ENCODE data around the gene MICAL3. TPM values are rescaled to one million over a fixed set of nuclear protein-coding genes. Genes with fewer than 3 reads are reported as not detected.

The MICAL3 gene
- total RNA-seq, 4 donors from 2014 or later: 30.4 to 57.1 (median 37.7) TPM

GRCh38 chr22:17882727-17883126 lies 141.6 kb downstream of the MICAL3 start:
- no peak for TF ChIP-seq EP300 (IDR thresholded peaks at IDR 0.05)
- no peak for TF ChIP-seq POLR2AphosphoS5 (IDR thresholded peaks at IDR 0.05)
- TF ChIP-seq POLR2A (IDR thresholded peaks at IDR 0.05): no peak
- TF ChIP-seq CTCF (IDR thresholded peaks at IDR 0.05): no peak
- Histone ChIP-seq H3K36me3 (peaks cover 41% of the 10 kb centered on the region), H3K27me3 (no peaks in the 10 kb centered on the region), H3K4me1 (peaks cover 10% of the 10 kb centered on the region), H3K27ac (no peak overlapping the region), H3K4me3 (no peak overlapping the region), H3K9me3 (no peaks in the 10 kb centered on the region)
- WGBS: 91% methylated on average over 8 of the region's 8 CpGs
- DNase-seq (ENCODE audit: low spot score in 2 of 2): no peak

DNA sequence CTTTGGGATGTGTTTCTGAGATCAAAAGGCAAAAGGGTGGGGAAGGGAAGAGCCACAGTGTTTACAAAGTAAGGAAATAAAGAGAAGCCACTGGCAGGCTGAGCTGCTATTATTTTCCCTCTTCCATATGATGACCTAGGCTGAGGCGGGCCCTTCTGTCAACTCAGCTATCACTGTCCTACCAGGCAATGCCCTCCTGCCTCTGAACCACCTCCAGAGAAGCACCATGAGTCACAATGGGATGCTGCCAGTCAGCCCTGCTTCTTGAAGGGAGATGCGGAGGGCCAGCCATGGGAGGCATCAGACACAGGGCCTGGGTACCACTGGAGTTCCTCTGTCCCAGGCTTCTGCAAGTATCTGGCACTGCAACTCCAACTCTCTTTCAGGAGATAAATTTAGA lies 142.2 kb downstream of the MICAL3 start:
- H3K4me1 ChIP-seq: peaks cover 10% of the 10 kb centered on the region
- no peaks in the 10 kb centered on the region for H3K9me3 ChIP-seq
- no peaks in the 10 kb centered on the region for H3K27me3 ChIP-seq
- no peak overlapping the region for H3K4me3 ChIP-seq
- WGBS: 88% methylated on average over 2 of the region's 2 CpGs
- H3K36me3 ChIP-seq: peaks cover 36% of the 10 kb centered on the region
- DNase-seq (ENCODE audit: low spot score in 2 of 2): no peak
- no peak for TF ChIP-seq POLR2A (IDR thresholded peaks at IDR 0.05)
- no peak overlapping the region for H3K27ac ChIP-seq

DNA sequence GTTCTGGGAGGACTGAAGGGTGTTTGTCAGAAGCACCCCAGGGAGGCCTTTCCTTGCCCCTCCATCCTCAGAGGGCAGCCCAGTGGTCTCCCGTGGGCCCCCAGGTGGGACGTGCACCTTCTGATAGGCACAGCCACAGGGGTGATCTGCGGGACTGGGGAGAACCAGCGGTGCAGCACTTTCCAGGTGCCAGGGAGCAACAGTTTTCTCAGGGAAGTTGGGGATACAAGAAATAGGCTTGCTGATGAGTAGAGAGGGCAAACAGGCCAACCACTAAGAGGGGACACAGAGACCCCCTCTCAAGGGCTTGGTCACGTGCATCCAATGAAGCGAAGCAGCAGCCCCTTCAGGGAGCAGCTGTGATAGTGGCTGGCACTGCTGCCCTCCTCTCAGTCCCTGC lies 143.0 kb downstream of the MICAL3 start:
- 91% methylated on average over 6 of the region's 6 CpGs for WGBS
- Histone ChIP-seq H3K9me3 (no peaks in the 10 kb centered on the region), H3K27ac (no peak overlapping the region), H3K36me3 (peaks cover 35% of the 10 kb centered on the region), H3K27me3 (no peaks in the 10 kb centered on the region), H3K4me3 (no peak overlapping the region), H3K4me1 (peaks cover 10% of the 10 kb centered on the region)
- TF ChIP-seq CTCF (IDR thresholded peaks at IDR 0.05): no peak
- TF ChIP-seq POLR2A (IDR thresholded peaks at IDR 0.05): no peak
- no peak for TF ChIP-seq POLR2AphosphoS5 (IDR thresholded peaks at IDR 0.05)
- TF ChIP-seq EP300 (IDR thresholded peaks at IDR 0.05): no peak
- no peak for DNase-seq (ENCODE audit: low spot score in 2 of 2)

GRCh38 chr22:17880468-17880867 lies 143.9 kb downstream of the MICAL3 start:
- DNase-seq (ENCODE audit: low spot score in 2 of 2): no peak
- Histone ChIP-seq H3K4me3 (no peak overlapping the region), H3K27me3 (no peaks in the 10 kb centered on the region), H3K9me3 (no peaks in the 10 kb centered on the region), H3K36me3 (peaks cover 31% of the 10 kb centered on the region), H3K27ac (no peak overlapping the region), H3K4me1 (peaks cover 10% of the 10 kb centered on the region)
- no peak for TF ChIP-seq POLR2AphosphoS5 (IDR thresholded peaks at IDR 0.05)
- no peak for TF ChIP-seq EP300 (IDR thresholded peaks at IDR 0.05)
- TF ChIP-seq POLR2A (IDR thresholded peaks at IDR 0.05): no peak
- no peak for TF ChIP-seq CTCF (IDR thresholded peaks at IDR 0.05)
- 89% methylated on average over 10 of the region's 10 CpGs for WGBS

- no peaks in the 10 kb centered on the region for H3K9me3 ChIP-seq
- H3K4me3 ChIP-seq: no peak overlapping the region
- no peak for TF ChIP-seq POLR2A (IDR thresholded peaks at IDR 0.05)
Observed at GRCh38 chr22:17880020-17880419, 144.3 kb downstream of the MICAL3 start.

DNA sequence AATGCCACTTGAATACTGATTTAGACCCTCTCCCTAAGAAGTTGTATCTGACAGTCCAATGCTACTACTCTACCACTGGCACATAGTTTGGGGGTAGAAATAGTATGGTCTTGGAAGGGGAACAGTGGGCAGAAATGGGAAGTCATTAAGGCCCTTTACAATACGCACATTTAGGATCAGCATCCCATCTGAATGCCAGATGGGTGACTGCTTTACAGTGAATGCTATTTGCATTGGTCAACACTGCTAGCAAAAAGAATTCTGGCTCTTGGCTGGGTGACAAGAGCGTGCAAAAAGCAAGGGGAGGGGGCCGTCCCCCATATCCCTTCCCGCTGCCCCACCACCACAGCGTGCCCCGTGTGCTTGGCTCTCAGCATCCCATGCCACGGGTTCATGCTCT lies 145.4 kb downstream of the MICAL3 start:
- peaks cover 46% of the 10 kb centered on the region for H3K36me3 ChIP-seq
- H3K27ac ChIP-seq: no peak overlapping the region
- H3K4me3 ChIP-seq: no peak overlapping the region
- no peak for DNase-seq (ENCODE audit: low spot score in 2 of 2)
- H3K27me3 ChIP-seq: no peaks in the 10 kb centered on the region
- 79% methylated on average over 7 of the region's 7 CpGs for WGBS
- peaks cover under 1% of the 10 kb centered on the region for H3K4me1 ChIP-seq
- no peaks in the 10 kb centered on the region for H3K9me3 ChIP-seq
- TF ChIP-seq EP300 (IDR thresholded peaks at IDR 0.05): no peak
- TF ChIP-seq CTCF (IDR thresholded peaks at IDR 0.05): no peak
- TF ChIP-seq POLR2A (IDR thresholded peaks at IDR 0.05): no peak
- no peak for TF ChIP-seq POLR2AphosphoS5 (IDR thresholded peaks at IDR 0.05)

More at GRCh38 chr22:17880020-17880419, 144.3 kb downstream of the MICAL3 start:
- WGBS: 89% methylated on average over 16 of the region's 17 CpGs
- H3K36me3 ChIP-seq: peaks cover 35% of the 10 kb centered on the region
- no peaks in the 10 kb centered on the region for H3K27me3 ChIP-seq
- DNase-seq (ENCODE audit: low spot score in 2 of 2): no peak
- no peak overlapping the region for H3K27ac ChIP-seq
- H3K4me1 ChIP-seq: peaks cover 10% of the 10 kb centered on the region

Data from suprapubic skin (tissue), 4 donors.